Muscle of leg (tissue), 11 donors: Measurements from ENCODE around the gene ASB6. TPM values are rescaled to one million over a fixed set of nuclear protein-coding genes. Genes with fewer than 3 reads are reported as not detected.

Experiments
- DNase-seq: peaks from one replicate; pipeline ENCODE4 v3.0.0; 2013
- H3K27ac ChIP-seq: one replicate; pipeline ENCODE4 v1.5.1; 2013; ENCODE audit warnings: mild to moderate bottlenecking, low read length, control low read depth
- H3K27me3 ChIP-seq: one replicate; pipeline ENCODE4 v1.6.1; 2013; ENCODE audit warnings: low read length; ENCODE audit not compliant: control insufficient read depth, insufficient read depth
- H3K36me3 ChIP-seq: one replicate; pipeline ENCODE4 v1.6.1; 2013; ENCODE audit warnings: low read length; ENCODE audit not compliant: control insufficient read depth, insufficient read depth
- H3K4me1 ChIP-seq: one replicate; pipeline ENCODE4 v1.6.1; 2013; ENCODE audit warnings: low read length; ENCODE audit not compliant: control insufficient read depth, insufficient read depth
- H3K4me3 ChIP-seq: one replicate; pipeline ENCODE4 v1.5.1; 2013; ENCODE audit warnings: low read length, control low read depth
- H3K9me3 ChIP-seq: replicated peaks from 2 replicates; pipeline ENCODE4 v1.6.1; 2013; ENCODE audit warnings: low read depth, low read length; ENCODE audit not compliant: control insufficient read depth
- WGBS: methylation state at CpG from one replicate; pipeline ENCODE4 v1.1.5; 2013; ENCODE audit warnings: missing lambda C conversion rate; ENCODE audit not compliant: insufficient coverage; 5-methylcytosine and 5-hydroxymethylcytosine counted together
- polyA plus RNA-seq, 8 donors: library from polyadenylated mRNA; unstranded; fragments of 120-200 nt; gene quantifications; one replicate each; pipeline versions ENCODE4 v1.2.1 to v1.2.3, GENCODE V29; 2013; ENCODE audit warnings: inconsistent platforms in 1 of 8, low replicate concordance in 1 of 8; ENCODE audit not compliant: insufficient read length in 8 of 8, insufficient read depth in 1 of 8
- total RNA-seq: library from RNA; stranded (reverse); fragments of 120-200 nt; gene quantifications from one replicate; pipeline ENCODE4 v1.2.4, GENCODE V29; 2013

The ASB6 gene
- total and polyA plus RNA-seq, 9 donors, result 7.1 to 13.4 (median 12.7) TPM

GRCh38 chr9:129655696-129656095, 13.7 kb upstream of the ASB6 start:
- Histone ChIP-seq H3K4me3 (no peak overlapping the region), H3K9me3 (no peaks in the 10 kb centered on the region), H3K36me3 (no peaks in the 10 kb centered on the region), H3K27ac (no peak overlapping the region), H3K4me1 (peaks cover 10% of the 10 kb centered on the region), H3K27me3 (peaks cover 13% of the 10 kb centered on the region)
- WGBS, result 44% methylated on average over 1 of the region's 7 CpGs
- no peak for DNase-seq

- peaks cover 11% of the 10 kb centered on the region for H3K4me1 ChIP-seq
These were observed 13.2 kb upstream of the ASB6 start for GRCh38 chr9:129655154-129655553.

GRCh38 chr9:129654554-129655040, 12.6 kb upstream of the ASB6 start:
- DNase-seq, result no peak
- Histone ChIP-seq H3K27me3 (peaks cover 13% of the 10 kb centered on the region), H3K9me3 (no peaks in the 10 kb centered on the region), H3K4me3 (no peak overlapping the region), H3K4me1 (peaks cover 11% of the 10 kb centered on the region), H3K27ac (no peak overlapping the region), H3K36me3 (no peaks in the 10 kb centered on the region)
- WGBS, result 60% methylated on average over 3 of the region's 20 CpGs

More at GRCh38 chr9:129655154-129655553, 13.2 kb upstream of the ASB6 start:
- no peak overlapping the region for H3K4me3 ChIP-seq
- H3K27me3 ChIP-seq, result peaks cover 13% of the 10 kb centered on the region
- no peaks in the 10 kb centered on the region for H3K36me3 ChIP-seq
- no peak overlapping the region for H3K27ac ChIP-seq
- DNase-seq, result no peak
- 74% methylated on average over 7 of the region's 7 CpGs for WGBS
- no peaks in the 10 kb centered on the region for H3K9me3 ChIP-seq

- H3K36me3 ChIP-seq, result no peaks in the 10 kb centered on the region
- H3K4me3 ChIP-seq, result no peak overlapping the region
- no peaks in the 10 kb centered on the region for H3K9me3 ChIP-seq
- no peak overlapping the region for H3K27ac ChIP-seq
- peaks cover 11% of the 10 kb centered on the region for H3K4me1 ChIP-seq
- 16% methylated on average over 5 of the region's 19 CpGs for WGBS
- DNase-seq, result no peak
- H3K27me3 ChIP-seq, result peaks cover 11% of the 10 kb centered on the region
These were observed 12.0 kb upstream of the ASB6 start for GRCh38 chr9:129653823-129654553.

- Histone ChIP-seq H3K9me3 (no peaks in the 10 kb centered on the region), H3K27me3 (peaks cover 8% of the 10 kb centered on the region)
- DNase-seq, result no peak
These were observed 8.8 kb upstream of the ASB6 start for GRCh38 chr9:129650680-129651235.

GRCh38 chr9:129649726-129650679, 8.1 kb upstream of the ASB6 start:
- H3K36me3 ChIP-seq, result no peaks in the 10 kb centered on the region
- H3K27ac ChIP-seq, result no peak overlapping the region
- DNase-seq, result no peak
- H3K4me1 ChIP-seq, result peaks cover 18% of the 10 kb centered on the region
- peaks cover 3% of the 10 kb centered on the region for H3K27me3 ChIP-seq
- no peak overlapping the region for H3K4me3 ChIP-seq
- H3K9me3 ChIP-seq, result no peaks in the 10 kb centered on the region
- 57% methylated on average over 10 of the region's 20 CpGs for WGBS

More at GRCh38 chr9:129650680-129651235, 8.8 kb upstream of the ASB6 start:
- 90% methylated on average over 10 of the region's 10 CpGs for WGBS
- peaks cover 18% of the 10 kb centered on the region for H3K4me1 ChIP-seq
- no peak overlapping the region for H3K27ac ChIP-seq
- H3K4me3 ChIP-seq, result no peak overlapping the region
- H3K36me3 ChIP-seq, result no peaks in the 10 kb centered on the region

- H3K4me3 ChIP-seq, result no peak overlapping the region
- no peaks in the 10 kb centered on the region for H3K27me3 ChIP-seq
- H3K27ac ChIP-seq, result no peak overlapping the region
- WGBS, result 47% methylated on average over 5 of the region's 10 CpGs
- H3K4me1 ChIP-seq, result peaks cover 10% of the 10 kb centered on the region
- H3K9me3 ChIP-seq, result no peaks in the 10 kb centered on the region
- DNase-seq, result no peak
- H3K36me3 ChIP-seq, result no peaks in the 10 kb centered on the region
These were observed 6.8 kb upstream of the ASB6 start for GRCh38 chr9:129648764-129649115.

- no peak for DNase-seq
- H3K4me1 ChIP-seq, result peaks cover 10% of the 10 kb centered on the region
- H3K4me3 ChIP-seq, result no peak overlapping the region
- H3K27me3 ChIP-seq, result no peaks in the 10 kb centered on the region
- 87% methylated on average over 3 of the region's 16 CpGs for WGBS
- no peaks in the 10 kb centered on the region for H3K9me3 ChIP-seq
- H3K36me3 ChIP-seq, result no peaks in the 10 kb centered on the region
- H3K27ac ChIP-seq, result no peak overlapping the region
These were observed 6.3 kb upstream of the ASB6 start for GRCh38 chr9:129648092-129648763.

- WGBS, result 93% methylated on average over 8 of the region's 10 CpGs
- no peaks in the 10 kb centered on the region for H3K9me3 ChIP-seq
- H3K4me1 ChIP-seq, result peaks cover 10% of the 10 kb centered on the region
- H3K36me3 ChIP-seq, result no peaks in the 10 kb centered on the region
- no peak overlapping the region for H3K27ac ChIP-seq
- H3K4me3 ChIP-seq, result no peak overlapping the region
- DNase-seq, result no peak
- H3K27me3 ChIP-seq, result no peaks in the 10 kb centered on the region
These were observed 5.7 kb upstream of the ASB6 start for GRCh38 chr9:129647635-129648034.
